ENCODE results near the gene NINJ2. TPM values are rescaled to one million over a fixed set of nuclear protein-coding genes. Genes with fewer than 3 reads are reported as not detected.

Gene NINJ2
- total RNA-seq, 1 donor = 19.4 TPM

DNA sequence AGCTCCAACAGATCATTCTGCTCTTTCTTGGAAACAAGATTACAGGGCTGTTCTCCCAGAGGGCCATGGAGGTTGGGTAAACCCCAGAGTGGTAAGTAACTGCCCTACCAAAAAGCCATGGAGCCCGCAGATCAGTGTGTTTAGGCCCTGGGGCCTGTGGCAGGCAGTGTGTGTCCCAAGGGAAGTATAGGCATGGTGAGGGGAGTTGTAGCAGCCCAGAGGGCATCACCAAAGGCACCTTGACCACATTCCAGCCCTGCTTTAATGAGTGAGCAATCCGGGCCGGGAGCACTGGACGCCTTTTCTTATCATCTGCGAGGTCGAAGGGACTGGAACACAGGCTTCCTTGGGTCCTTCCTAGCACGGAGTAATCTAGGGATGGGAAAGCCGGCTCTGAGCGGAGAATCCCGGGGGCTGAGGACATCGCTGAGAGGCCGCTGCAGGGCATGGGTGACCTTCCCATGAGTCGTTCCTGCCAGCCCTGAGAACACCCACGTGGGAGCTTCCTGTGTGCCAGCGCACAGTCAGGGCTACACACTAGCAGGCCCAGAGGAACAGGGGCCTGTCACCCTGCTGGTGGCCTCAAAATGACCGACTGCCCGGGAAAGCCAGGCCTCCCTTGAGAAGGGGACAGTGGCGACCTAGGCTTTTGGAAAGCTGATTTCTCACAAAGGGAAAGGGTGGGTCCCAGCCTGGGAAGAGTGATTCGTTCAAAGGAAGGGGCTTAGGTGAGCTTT lies 91.3 kb downstream of the NINJ2 start:
- DNase-seq (ENCODE audit: low read depth in 2 of 3, low spot score in 2 of 3) = no peak

DNA sequence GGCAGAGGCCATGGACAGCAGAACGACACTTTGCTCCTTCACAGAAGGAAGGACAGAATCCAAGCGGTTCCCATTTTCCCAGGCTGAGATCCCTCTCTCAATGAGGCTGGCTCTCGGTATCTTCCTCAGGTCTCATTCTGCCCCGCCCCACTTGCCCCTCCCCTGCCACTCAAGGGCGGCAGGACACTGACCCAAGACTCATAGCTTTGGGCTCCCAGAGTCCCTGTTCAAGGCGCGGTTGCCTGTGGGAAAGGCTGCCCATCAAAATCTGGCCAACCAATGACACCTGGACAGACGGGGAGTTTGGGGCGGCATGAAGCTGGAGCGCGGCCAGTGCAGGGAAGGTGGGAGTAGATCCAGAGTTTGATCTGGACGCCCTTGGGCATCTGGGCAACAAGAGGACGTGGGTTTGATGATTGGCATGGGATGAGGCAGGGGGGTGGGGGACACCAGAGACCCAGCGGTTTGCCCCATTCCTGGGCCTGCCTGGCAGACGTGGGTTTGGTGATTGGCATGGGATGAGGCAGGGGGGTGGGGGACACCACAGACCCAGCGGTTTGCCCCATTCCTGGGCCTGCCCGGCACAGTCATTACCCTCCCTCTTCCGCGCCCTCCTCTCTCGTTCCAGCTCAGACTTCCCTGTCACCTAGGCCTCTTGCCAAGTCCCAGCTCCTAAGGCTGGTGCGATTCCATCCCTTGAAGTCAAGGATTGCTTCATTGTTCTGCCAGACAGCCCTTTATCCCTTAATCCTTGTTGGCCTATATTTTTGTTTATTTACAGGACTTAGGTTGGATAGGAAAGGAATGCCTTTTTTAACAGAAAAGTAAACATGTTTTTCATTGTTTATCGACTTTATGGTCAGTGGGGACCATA lies 92.1 kb downstream of the NINJ2 start:
- no peak for DNase-seq (ENCODE audit: low read depth in 2 of 3, low spot score in 2 of 3)

DNA sequence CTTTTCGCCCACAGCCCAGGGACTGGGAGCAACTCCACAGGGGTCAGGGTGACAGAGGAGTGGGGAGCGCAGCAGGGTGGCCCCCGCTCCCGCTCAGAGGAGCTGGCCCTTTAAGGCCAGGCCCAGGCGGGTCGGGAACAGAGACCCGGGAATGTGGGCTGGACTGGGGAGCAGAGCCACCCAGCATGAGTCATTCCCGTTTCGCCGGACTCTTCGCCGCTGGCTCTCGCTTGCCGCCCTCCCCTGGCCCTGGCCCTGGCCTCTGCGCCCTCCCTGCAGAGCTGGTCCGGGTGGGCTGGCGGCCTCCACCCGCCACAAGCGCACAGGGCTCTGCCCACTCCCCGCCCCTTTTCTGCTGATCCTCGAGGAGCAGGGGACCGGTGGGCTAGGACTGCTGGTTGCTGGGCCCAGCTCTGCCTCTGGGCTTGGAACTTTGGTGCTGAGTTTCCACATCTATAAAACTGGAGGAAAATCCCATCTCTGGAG lies 92.8 kb downstream of the NINJ2 start:
- DNase-seq (ENCODE audit: low read depth in 2 of 3, low spot score in 2 of 3) = no peak

DNA sequence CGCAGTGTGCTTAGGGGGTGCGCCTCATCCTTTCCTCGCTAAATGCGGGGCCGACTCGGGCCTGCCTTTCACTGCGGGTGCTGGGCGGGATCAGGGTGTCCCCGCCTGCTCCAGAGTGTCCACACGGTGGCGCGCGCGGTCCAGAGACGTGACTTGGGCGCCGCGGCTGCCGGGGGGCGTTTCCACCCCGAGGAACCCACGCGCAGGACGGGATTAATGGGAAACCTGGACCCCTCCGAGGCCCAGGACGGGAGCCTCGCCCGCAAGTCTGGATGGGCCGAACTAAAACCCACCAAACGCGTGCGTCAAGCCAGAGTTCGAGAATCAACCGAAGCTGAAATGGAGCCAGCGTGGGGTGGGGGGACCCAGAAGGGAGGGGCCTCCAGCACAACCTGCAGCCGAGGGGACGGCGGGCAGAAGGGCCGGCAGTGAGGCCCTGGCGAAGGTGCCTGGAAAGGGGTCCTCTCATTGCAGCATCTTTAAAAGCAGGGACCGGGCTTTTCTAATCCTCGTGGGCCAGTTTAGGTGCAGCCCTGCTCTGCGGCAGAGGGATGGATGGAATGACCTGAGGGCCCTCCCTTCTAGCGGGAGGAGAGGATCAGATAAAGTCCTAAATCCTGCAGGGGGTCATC lies 93.3 kb downstream of the NINJ2 start:
- DNase-seq (ENCODE audit: low read depth in 2 of 3, low spot score in 2 of 3) = peak; percentile 72 to 87 (median 79)

DNA sequence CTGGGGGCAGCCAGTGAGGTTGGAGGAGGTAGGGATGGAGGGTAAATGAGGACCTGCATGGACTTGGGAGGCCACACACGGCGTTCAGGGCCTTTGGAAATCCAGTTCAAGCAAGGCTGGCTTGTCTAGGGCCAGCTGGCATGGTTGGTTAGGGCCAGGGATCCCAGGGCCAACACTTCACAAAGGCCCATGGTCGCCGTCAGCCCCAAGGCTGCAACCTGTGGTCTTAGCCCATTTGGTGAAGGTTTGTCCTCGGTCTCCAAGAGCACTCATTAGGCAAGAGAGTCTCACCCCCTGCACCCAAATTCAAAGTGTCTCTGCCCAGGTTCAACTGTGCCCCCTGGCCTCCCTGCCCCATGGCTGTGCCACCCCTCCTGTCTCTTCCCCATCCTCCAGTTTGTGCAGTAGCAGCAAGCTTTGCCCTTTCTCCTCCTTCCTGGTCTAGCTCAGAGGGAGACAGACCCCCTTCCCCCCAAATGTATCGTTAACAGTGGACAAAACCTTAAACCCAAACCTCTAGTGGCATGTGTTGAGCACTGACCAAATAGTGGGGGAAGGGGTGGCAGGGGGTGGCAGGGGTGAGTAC lies 94.1 kb downstream of the NINJ2 start:
- DNase-seq (ENCODE audit: low read depth in 2 of 3, low spot score in 2 of 3) = no peak

DNA sequence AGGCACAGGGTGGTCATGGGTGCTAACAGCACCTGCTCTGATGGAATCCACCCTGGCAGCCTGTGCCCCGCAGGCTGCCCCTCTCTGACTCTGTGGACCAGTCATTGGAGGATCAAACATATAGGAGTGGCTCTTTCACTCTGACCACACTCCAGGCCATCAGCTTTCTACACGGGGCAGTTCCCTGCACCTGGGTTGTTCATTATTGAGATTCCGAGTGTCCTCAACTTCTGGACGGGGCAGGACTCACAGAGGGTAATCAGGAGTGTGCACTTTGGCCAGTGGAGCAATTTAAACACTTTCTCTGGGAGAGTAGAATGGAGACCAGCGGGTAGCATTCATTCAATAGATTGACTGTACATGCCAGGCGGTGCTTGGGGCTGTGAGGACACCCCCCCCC lies 94.8 kb downstream of the NINJ2 start:
- no peak for DNase-seq (ENCODE audit: low read depth in 2 of 3, low spot score in 2 of 3)

DNA sequence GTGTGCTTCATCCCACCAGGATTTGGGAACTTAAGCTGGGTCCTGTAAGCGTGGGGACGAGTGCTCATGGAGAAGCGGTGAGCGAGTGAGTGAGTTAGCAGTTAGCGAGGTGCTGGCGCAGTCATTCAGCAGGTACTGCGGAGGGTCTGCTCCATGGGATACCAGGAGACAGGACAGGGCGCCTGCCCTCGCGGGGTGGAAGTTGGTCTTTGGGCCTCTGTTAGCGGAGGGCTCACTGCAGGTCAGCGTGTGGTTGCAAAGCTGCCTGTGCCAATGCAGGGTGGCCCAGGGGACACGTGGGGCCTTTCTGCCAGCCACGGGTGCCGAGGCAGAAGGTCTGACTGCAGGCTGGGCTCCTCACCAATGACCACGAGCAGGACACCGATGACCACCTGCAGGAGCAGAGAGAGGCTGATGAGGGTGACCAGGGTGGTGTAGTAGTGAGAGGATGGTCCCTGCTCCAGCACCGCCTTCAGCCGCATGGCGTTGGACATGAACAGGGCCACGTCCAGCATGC lies 97.6 kb downstream of the NINJ2 start:
- no peak for DNase-seq (ENCODE audit: low read depth in 2 of 3, low spot score in 2 of 3)

DNA sequence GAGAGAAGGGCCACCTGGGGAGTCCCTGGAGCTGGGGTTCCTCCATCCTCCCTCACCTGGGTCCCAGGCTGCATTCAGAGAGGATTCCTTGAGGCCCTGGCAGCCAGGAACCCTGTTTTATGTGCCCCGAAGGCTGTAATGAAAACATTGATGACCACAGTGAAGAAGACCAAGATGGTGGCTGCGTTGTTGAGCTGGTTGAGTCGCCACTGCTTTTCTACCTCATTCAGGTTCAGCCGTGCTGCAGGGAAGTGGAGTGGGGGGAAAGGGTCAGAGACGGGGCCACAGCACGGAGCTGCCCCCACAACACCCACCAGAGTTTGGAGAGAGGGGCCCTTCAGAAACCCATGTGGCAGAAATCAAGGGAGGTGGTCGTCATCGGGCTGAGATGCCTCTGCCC lies 98.1 kb downstream of the NINJ2 start:
- DNase-seq (ENCODE audit: low read depth in 2 of 3, low spot score in 2 of 3) = no peak

DNA sequence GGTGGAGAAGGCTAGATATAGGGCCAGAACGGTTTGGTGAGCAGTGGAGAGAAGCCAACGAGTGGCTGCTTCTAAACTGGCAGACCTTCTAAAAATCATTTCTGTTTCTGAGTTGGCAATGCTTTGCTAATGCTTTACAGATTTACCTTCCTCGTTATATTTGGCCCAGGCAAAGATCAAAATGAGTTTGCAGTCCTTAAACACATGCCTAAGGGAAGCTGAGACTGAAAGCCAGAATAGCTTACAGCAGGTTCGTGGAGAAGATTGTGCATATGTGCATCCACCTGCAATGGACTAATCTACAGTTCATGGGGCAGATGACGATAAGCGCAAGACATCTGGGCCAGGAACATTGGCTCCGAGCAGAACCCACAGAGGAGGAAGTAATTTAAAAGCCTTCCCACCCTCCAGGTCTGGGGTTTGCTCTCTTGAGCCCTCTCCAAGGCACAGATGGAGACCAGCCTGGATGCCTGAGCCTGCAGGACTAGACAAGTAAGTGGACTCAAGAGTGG lies 99.4 kb downstream of the NINJ2 start:
- DNase-seq (ENCODE audit: low read depth in 2 of 3, low spot score in 2 of 3) = peak in 1 of 3 donors; percentile 46

DNA sequence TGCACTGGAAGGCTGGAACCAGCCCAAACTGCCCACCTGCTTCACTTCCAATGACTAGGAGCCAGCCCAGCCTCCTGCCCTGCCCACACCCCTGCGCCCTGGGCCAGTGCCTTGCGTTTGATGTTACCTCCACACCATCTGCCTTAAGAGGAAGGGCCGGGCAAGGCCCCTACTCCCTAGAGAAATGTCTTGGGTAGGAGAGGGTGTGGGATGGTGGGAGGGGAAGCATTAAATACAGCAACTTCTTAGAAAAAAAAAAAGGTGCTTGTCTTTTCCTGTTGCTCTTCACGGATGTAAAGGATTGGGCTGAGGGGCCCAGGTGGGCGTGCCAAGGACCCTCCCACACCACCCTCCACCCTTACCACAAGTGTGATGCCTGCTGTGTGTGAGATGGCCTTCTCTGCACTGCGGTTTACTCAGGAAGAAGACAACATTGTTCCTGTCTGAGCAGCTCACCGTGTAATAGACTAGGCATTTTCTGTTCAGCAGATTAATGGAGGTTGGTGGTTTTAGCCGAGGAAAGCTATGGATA lies 99.9 kb downstream of the NINJ2 start:
- peak in 1 of 3 donors; percentile 42 for DNase-seq (ENCODE audit: low read depth in 2 of 3, low spot score in 2 of 3)

DNA sequence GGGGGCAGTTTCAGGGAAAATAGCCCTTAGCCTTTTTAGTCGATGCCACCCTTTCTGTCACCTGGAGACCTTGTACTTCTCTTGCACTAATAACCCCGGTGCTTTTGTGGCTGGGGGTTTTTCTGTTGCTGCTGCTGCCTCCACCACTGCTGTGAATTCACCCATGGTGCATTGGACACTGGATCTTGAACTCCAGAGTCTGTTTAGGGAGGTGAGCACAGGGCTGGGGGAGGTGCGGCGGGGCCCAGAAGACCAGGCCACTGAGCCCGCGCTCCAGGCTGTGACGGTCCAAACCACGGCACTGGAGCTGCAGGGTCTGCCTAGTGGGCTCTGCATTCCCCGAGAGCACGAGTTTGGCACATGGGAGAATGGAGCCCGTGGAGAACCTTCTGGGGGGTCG lies 100.6 kb downstream of the NINJ2 start:
- no peak for DNase-seq (ENCODE audit: low read depth in 2 of 3, low spot score in 2 of 3)

DNA sequence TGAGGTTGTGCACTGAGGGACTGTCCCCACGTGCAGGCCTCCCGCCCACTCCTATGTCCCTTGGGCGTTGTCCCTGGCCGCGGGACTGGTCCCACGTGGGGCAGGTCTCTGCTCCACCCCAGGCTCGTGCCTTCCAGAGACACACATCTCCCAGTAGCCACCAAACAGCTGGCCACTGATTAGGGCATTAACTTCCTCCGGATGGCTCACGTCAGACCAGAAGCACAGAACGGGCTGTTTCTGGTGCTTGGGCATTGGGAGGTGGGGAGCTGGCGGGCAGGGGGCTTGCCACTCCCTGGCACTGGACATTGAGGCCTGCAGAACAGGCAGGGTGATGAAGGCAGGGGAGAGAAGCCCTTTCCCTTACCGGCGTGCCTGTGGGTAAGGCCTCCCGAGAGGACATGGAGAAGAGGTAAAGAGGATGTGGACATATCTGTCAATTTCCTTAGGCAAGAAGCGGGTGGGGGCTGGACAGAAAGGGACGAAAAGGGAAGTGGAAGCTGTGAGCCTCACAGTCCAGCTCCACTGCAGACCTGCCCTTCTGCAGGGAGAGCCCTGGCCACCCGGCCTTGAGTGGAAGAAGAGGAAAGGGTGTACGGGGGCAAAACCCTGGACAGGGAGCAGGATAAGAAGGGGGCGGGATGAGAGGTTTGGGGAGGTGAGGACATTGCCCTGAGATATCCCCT lies 101.2 kb downstream of the NINJ2 start:
- DNase-seq (ENCODE audit: low read depth in 2 of 3, low spot score in 2 of 3) = peak in 1 of 3 donors; percentile 53

DNA sequence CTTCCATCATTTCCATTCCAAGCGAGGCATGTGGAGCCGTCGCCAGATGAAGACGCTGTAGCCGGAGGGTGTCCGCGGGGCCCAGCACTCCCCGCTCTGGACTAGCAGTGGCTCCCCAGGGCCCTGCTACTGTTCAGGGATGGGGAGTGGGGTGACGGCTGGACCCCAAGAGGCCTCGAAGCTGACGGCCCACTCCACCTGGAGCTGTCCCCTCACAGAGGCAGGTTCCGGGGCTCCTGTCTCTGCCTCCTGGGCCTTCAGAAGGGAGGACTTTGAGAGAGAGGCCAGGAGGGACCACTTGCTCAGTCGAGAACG lies 101.9 kb downstream of the NINJ2 start:
- DNase-seq (ENCODE audit: low read depth in 2 of 3, low spot score in 2 of 3) = no peak

DNA sequence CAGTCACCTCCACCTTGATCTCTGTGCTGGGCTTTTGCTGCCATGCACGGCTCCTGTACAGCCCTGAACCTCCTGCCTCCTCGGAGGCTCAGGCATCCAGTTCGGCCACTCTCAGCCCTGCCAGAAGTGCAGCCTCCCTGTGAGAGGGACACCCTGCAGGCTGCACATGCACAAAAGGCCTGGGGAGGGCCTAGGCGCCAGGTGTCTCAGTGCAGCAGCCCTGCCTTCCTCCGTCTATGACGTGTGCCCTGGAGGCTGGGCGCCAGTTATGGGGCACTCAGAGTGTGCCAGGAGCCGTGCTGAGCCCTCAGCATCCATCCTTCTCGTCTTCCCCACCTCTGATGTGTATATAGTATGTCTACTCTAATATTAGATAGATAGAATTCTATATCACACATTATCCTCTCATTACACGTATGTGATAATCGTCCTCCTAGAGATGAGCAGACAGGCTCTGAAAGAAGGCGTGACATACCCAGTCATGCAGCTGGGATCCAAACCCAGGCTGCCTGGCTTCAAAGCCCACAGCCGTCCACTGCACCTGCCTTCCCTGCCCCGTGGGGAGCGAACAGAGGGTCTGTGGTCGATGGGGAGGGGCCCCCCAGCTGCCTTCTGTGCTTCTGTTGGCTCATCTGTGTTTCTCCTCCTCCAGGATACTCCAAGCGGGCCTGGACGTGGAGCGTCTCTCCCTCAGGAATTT lies 102.4 kb downstream of the NINJ2 start:
- no peak for DNase-seq (ENCODE audit: low read depth in 2 of 3, low spot score in 2 of 3)

DNA sequence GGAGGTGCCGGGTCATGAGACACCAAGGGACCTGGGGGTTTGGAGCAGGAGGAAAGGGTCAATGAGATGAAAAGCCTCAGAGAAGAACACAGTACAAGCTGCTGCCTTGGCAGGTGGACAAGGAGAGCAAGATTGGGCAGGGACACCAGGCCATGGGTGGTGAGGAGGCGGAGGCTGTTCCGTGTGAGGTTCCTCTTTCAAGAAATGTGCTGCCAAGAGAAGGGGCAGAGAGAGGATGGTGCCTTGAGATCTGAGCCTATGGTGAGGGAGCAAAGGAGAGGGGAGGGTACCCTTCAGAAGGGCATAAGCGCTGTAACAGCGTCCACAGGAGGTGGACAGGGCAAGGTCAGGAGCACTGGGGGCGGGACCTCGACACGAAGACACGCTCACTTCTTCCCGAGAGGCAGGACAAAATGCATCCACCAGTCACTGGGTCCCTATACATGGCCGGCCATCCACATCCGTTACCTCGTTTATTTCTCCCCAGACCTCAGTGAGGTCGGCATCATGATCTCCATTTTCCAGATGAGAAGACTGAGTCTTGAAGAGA lies 103.3 kb downstream of the NINJ2 start:
- peak in 1 of 3 donors; percentile 49 for DNase-seq (ENCODE audit: low read depth in 2 of 3, low spot score in 2 of 3)

DNA sequence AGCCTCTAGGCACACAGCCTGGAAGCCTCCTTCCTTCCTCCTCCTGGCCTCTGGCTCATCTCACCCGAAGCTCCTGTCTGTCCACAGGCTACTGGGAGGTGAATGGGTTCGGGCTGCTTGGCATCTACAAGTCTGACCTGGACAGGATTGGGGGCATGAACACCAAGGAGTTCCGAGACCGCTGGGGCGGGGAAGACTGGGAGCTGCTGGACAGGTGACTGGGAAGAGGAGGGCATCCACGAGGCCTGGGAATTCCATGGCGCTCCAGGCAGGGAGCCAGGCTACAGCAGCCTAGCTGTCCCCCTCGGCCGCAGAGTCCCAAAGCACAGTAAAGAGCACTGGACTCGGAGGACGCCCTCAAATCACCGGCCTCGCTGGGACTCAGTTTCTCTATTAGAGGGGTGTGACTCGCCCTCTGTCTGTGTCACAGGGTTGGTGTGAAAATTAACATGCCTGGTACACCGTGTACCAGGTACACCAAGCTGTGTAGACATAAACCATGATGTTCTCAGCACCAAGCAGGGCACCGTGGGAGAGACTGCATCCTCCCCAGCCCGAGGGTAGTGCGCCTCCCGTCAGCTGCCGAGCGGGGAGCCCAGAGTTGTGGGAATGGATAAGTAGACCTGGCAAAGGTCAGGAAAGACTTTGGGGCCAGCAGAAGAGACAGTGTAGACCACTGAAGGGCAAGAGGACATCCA lies 103.9 kb downstream of the NINJ2 start:
- no peak for DNase-seq (ENCODE audit: low read depth in 2 of 3, low spot score in 2 of 3)

DNA sequence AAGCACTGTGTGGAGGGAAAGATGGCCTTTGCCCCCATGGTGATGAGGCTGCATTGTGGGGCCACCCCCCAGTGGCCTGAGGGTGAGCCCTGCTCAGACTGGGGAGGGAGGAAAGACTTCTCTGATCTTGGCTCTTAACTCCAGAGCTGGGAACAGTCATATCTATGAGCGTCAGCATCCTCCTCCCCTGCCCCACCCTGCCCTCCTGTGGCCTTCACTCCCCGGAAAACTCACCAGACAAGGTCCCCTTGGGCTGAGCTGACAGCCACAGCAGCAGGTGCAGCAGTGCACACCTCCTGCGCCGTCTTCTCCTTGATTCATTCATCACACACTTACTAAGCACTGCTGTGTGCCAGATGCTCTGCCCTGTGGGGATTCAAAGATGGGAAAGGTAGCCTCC lies 104.7 kb downstream of the NINJ2 start:
- DNase-seq (ENCODE audit: low read depth in 2 of 3, low spot score in 2 of 3) = no peak

DNA sequence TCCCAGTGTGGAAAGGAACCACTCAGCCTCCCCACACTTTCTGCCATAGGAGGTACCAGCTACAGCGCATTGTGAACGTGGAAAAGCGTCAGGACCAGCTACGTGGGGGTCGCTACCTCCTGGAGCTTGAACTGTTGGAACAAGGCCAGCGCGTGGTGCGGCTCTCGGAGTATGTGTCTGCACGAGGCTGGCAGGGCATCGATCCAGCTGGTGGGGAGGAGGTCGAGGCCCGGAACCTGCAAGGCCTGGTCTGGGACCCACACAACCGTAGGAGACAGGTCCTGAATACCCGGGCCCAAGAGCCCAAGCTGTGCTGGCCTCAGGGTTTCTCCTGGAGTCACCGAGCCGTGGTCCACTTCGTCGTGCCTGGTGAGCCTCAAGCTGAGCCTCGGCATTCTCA lies 106.7 kb downstream of the NINJ2 start:
- no peak for DNase-seq (ENCODE audit: low read depth in 2 of 3, low spot score in 2 of 3)

DNA sequence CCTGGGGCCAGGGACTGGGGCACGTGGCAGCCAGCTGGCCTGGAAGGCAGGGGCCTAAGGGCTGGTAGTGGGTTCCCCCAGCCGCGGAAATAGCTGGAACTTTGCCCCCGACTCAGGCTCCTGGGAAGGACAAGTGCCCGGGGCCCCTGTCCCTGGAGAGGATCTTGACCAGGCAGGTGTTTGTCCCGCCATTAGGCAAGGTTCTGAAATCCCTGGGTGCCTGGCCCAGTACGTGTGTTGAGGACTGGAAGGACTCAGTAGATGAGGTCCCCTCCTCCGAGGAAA lies 109.3 kb downstream of the NINJ2 start:
- DNase-seq (ENCODE audit: low read depth in 2 of 3, low spot score in 2 of 3) = no peak
